K562 (cell line): ENCODE measurements around the gene NFATC2. TPM values are rescaled to one million over a fixed set of nuclear protein-coding genes. Genes with fewer than 3 reads are reported as not detected.

Experiments used
- ATAC-seq: fragments of 200-7000 bp; cut with Tn5 transposase; 3 replicates; pipeline ENCODE4 v1.9.1; 2020; ENCODE audit warnings: moderate library complexity
- BruUV-seq: library from RNA; stranded (reverse); fragments of 400-500 nt; replicated peaks from 2 replicates; lab custom pipeline; 2021; lab: Mats Ljungman, UMichigan
- CTCF ChIA-PET: fragments of 300-600 bp; formaldehyde crosslinking; extraction: SDS; loops from one replicate; lab custom pipeline; 2021; ENCODE audit warnings: low intra/inter-chr PET ratio; lab: Yijun Ruan, JAX
- POLR2A ChIA-PET: fragments of 300-600, 350-650 bp; sonication (Branson Sonifier 250); formaldehyde crosslinking; extraction: SDS; loops from one replicate; lab custom pipeline; 2021; ENCODE audit warnings: antibody characterized with exemption, inconsistent platforms; lab: Yijun Ruan, JAX
- DNase-seq, 4 experiments: peaks; one replicate each; pipeline versions ENCODE4 v3.0.0 to v3.0.0-alpha.2; 2011 to 2018; ENCODE audit warnings: low spot score in 3 of 4, mixed read lengths in 3 of 4; ENCODE audit errors: extremely low read depth in 1 of 4
- FAIRE-seq: peaks from 2 replicates; lab custom pipeline; 2011; peaks lifted over from hg19 to GRCh38; lab: Jason Lieb, UNC
- H2AFZ ChIP-seq: 2 replicates; pipeline ENCODE4 v1.6.0; 2011; ENCODE audit warnings: low read depth, low read length, control low read depth, inconsistent platforms
- H3K27ac ChIP-seq: fragments of 200-600 bp; 3 replicates; pipeline ENCODE4 v1.8.0; 2011; ENCODE audit warnings: low read depth, mild to moderate bottlenecking, control low read depth, inconsistent platforms, low read length, moderate library complexity, mixed read lengths; ENCODE audit errors: extremely low read depth
- H3K27me3 ChIP-seq, 2 experiments: fragments of 300-600 bp in 1 of 2; 2 replicates in 1 of 2; 3 replicates in 1 of 2; pipeline versions ENCODE4 v1.6.0 to v1.8.0; 2011; ENCODE audit warnings: inconsistent platforms in 2 of 2, low read length in 2 of 2, mild to moderate bottlenecking in 1 of 2, mixed read lengths in 1 of 2, moderate library complexity in 1 of 2; ENCODE audit not compliant: control insufficient read depth in 2 of 2, insufficient read depth in 2 of 2
- H3K36me3 ChIP-seq: fragments of 300-600 bp; 3 replicates; pipeline ENCODE4 v1.8.0; 2011; ENCODE audit warnings: mild to moderate bottlenecking, low read length, inconsistent platforms; ENCODE audit not compliant: control insufficient read depth, insufficient read depth
- H3K4me1 ChIP-seq, 2 experiments: fragments of 200-600 bp in 1 of 2; replicated peaks in 1 of 2; 2 replicates in 1 of 2; 3 replicates in 1 of 2; pipeline versions ENCODE4 v1.5.1 to v1.8.0; 2011; ENCODE audit warnings: inconsistent platforms in 2 of 2, low read length in 2 of 2, mild to moderate bottlenecking in 1 of 2, mixed read lengths in 1 of 2, moderate library complexity in 1 of 2; ENCODE audit not compliant: control insufficient read depth in 2 of 2, insufficient read depth in 2 of 2
- H3K4me2 ChIP-seq: 2 replicates; pipeline ENCODE4 v1.6.1; 2011; ENCODE audit warnings: low read length, control low read depth, inconsistent platforms, mixed read lengths; ENCODE audit not compliant: insufficient read depth
- H3K4me3 ChIP-seq: fragments of 200-600 bp; sonication (generic), shearing (Covaris generic); 2 replicates; pipeline ENCODE4 v1.5.1; 2016; ENCODE audit warnings: control low read depth, inconsistent platforms
- H3K79me2 ChIP-seq: fragments of 200-600 bp; 3 replicates; pipeline ENCODE4 v1.8.0; 2011; ENCODE audit warnings: low read length, inconsistent platforms; ENCODE audit not compliant: control insufficient read depth, insufficient read depth
- H3K9ac ChIP-seq, 2 experiments: 2 replicates each; pipeline versions ENCODE4 v1.6.0 to v1.6.1; 2011; ENCODE audit warnings: low read depth in 2 of 2, low read length in 2 of 2, control low read depth in 1 of 2, inconsistent platforms in 1 of 2, mild to moderate bottlenecking in 1 of 2, mixed read lengths in 1 of 2; ENCODE audit not compliant: insufficient read depth in 1 of 2
- H3K9me1 ChIP-seq: one replicate; pipeline ENCODE4 v1.6.0; 2011; ENCODE audit warnings: inconsistent platforms, mild to moderate bottlenecking, low read length, moderate library complexity; ENCODE audit not compliant: control insufficient read depth, insufficient read depth
- H3K9me3 ChIP-seq: replicated peaks from 2 replicates; pipeline ENCODE4 v1.5.1; 2011; ENCODE audit warnings: low read depth, low read length, inconsistent platforms; ENCODE audit not compliant: control insufficient read depth, insufficient read depth
- H4K20me1 ChIP-seq: replicated peaks from 2 replicates; pipeline ENCODE4 v1.6.1; 2011; ENCODE audit warnings: low read length, inconsistent platforms, mixed read lengths; ENCODE audit not compliant: control insufficient read depth, insufficient read depth
- ADNP ChIP-seq: fragments of 200-800 bp; sonication (Bioruptor generic); IDR thresholded peaks from 2 replicates; pipeline ENCODE4 v1.6.1; 2016; ENCODE audit warnings: missing genetic modification characterization, missing compliant biosample characterization
- BCOR ChIP-seq: fragments of 450-650 bp; IDR thresholded peaks from 2 replicates; pipeline ENCODE4 v1.6.1; 2016
- HNRNPUL1 ChIP-seq: fragments of 200-400 bp; formaldehyde crosslinking; IDR thresholded peaks from 2 replicates; pipeline ENCODE4 v1.6.1; 2017; ENCODE audit warnings: low read length
- KDM1A ChIP-seq, 2 experiments: fragments of 450-650 bp; IDR thresholded peaks; 2 replicates each; pipeline ENCODE4 v1.6.1; 2016; ENCODE audit warnings: mild to moderate bottlenecking in 2 of 2
- PHF8 ChIP-seq: fragments of 200-600 bp; sonication (generic); IDR thresholded peaks from 2 replicates; pipeline ENCODE4 v1.6.1; 2012; ENCODE audit warnings: mixed run types, mild to moderate bottlenecking, inconsistent platforms, low read length, moderate library complexity, borderline replicate concordance
- RBM25 ChIP-seq: fragments of 200-400 bp; formaldehyde crosslinking; IDR thresholded peaks from 2 replicates; pipeline ENCODE4 v1.6.1; 2018; ENCODE audit warnings: low read length, low read depth, moderate library complexity; ENCODE audit not compliant: severe bottlenecking
- SMARCC2 ChIP-seq: fragments of 450-650 bp; IDR thresholded peaks from 2 replicates; pipeline ENCODE4 v1.6.1; 2017; ENCODE audit warnings: antibody characterized with exemption, moderate library complexity, mild to moderate bottlenecking, low read depth
- ZKSCAN1 ChIP-seq: fragments of 150-350 bp; IDR thresholded peaks from 2 replicates; pipeline ENCODE4 v1.6.1; 2016; ENCODE audit warnings: low read depth, low read length
- ZNF766 ChIP-seq: fragments of 200-800 bp; sonication (Bioruptor generic); conservative IDR thresholded peaks from 2 replicates; pipeline ENCODE4 v1.6.1; 2016; ENCODE audit warnings: missing genetic modification characterization, missing compliant biosample characterization
- WGBS: fragments of 100-300 bp; shearing (Covaris generic); methylation state at CpG from one replicate; pipeline ENCODE4 v1.1.6; 2016; ENCODE audit warnings: low coverage, mixed read lengths; ENCODE audit not compliant: insufficient coverage; ENCODE audit errors: missing lambda C conversion rate; 5-methylcytosine and 5-hydroxymethylcytosine counted together
- in situ Hi-C: fragments of 300-500 bp; cut with MboI; formaldehyde crosslinking; loops from 4 replicates; pipeline ENCODE4 v1.15.0; 2018; ENCODE audit warnings: inconsistent platforms, mixed read lengths
- intact Hi-C: fragments of 100-400 bp; cut with micrococcal nuclease; formaldehyde crosslinking; loops from 2 replicates; pipeline ENCODE4 v1.14.2; 2022
- polyA plus RNA-seq, 8 experiments: library from polyadenylated mRNA; depleted of rRNA in 4 of 8; stranded (reverse) in 5 of 8; unstranded in 3 of 8; fragments of >200 nt; fragmentation: Nextera tagmentation in 2 of 8; fragmentation: Illumina TruSeq in 1 of 8; extraction: Ambion mirVana in 2 of 8; extraction: Trizol in 1 of 8; gene quantifications; 2 replicates each; pipeline versions ENCODE4 v1.2.1 to v1.2.3, GENCODE V29; 2011 to 2014; ENCODE audit warnings: inconsistent platforms in 1 of 8, missing spikeins in 1 of 8
- total RNA-seq, 7 experiments: library from RNA; depleted of rRNA in 6 of 7; stranded (reverse); fragments of >200 nt in 6 of 7; fragmentation: Illumina TruSeq in 2 of 7; extraction: Trizol in 2 of 7; gene quantifications; 2 replicates each; pipeline versions ENCODE4 v1.2.1 to v1.2.3, GENCODE V29; 2011 to 2021; ENCODE audit warnings: low replicate concordance in 1 of 7

Gene NFATC2
- total and polyA plus RNA-seq, 9 of the 15 experiments (the other 6 are each of a cell fraction or from before 2014, with no cell fraction given), result 1.9 to 11.2 (median 3.0) TPM

DNA sequence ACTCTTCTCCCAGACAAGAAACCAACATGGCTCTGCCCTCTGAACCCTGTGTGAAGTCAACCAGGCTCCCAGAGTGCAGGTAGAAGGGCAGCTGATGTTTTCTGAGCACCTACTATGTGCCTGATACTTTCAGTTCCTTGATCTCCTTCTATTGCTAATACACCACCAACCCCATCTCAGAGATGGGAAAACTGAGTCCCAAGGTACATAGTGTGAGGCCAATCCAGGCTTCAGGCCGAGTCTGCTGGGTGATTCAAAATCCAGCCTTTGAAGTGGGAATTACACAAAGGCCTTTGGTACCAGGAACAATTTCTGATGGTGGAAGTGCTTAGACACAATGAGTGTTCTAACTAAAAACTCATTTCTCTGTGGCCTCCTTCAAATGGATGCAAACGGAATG lies 96.3 kb downstream of the NFATC2 start:
- CTCF ChIA-PET, result no interaction called here
- DNase-seq, result no peak
- no TSS peak for BruUV-seq
- H3K79me2 ChIP-seq, result no peaks in the 10 kb centered on the region
- 84% methylated on average over 2 of the region's 2 CpGs for WGBS
- H3K4me1 ChIP-seq, result peaks cover 0 to 7% of the 10 kb centered on the region in 2 experiments; a peak in 2 of 5 replicates
- H3K9me1 ChIP-seq, result no peaks in the 10 kb centered on the region
- intact Hi-C loops, result no loop called here
- H2AFZ ChIP-seq, result no peak overlapping the region
- no peak for ATAC-seq
- no peaks in the 10 kb centered on the region for H3K27me3 ChIP-seq
- no peaks in the 10 kb centered on the region for H4K20me1 ChIP-seq
- H3K9me3 ChIP-seq, result no peaks in the 10 kb centered on the region
- no peak overlapping the region for H3K4me3 ChIP-seq
- peak; percentile 83; the same call in 1 of the 2 replicates for TF ChIP-seq ZKSCAN1
- TF ChIP-seq HNRNPUL1, result no peak
- TF ChIP-seq PHF8, result no peak
- peak; percentile 73 for TF ChIP-seq BCOR
- TF ChIP-seq RBM25, result peak; percentile 73
- peak in 1 of 2 experiments; percentile 56; a peak in 1 of 4 replicates for TF ChIP-seq KDM1A (IDR thresholded peaks at IDR 0.05)
- peak; percentile 39; the same call in 1 of the 2 replicates for TF ChIP-seq ADNP (tag)
- TF ChIP-seq, all 486 proteins: peak for 5
- Histone ChIP-seq H3K27ac (no peak overlapping the region), H3K9ac (no peak overlapping the region), H3K4me2 (no peak overlapping the region), H3K36me3 (peaks cover 28% of the 10 kb centered on the region)
- POLR2A ChIA-PET, result interaction anchor here (1.4 kb wide), 1 partner anchor 9 kb away, joined by 4 read pairs; no protein-coding TSS in a partner anchor
- in situ Hi-C loops, result no loop called here
- FAIRE-seq, result no peak

- FAIRE-seq (no peak), ATAC-seq (no peak), DNase-seq (no peak)
- BruUV-seq, result no TSS peak
- peaks cover 0 to 7% of the 10 kb centered on the region in 2 experiments; a peak in 2 of 5 replicates for H3K4me1 ChIP-seq
- H3K4me2 ChIP-seq, result no peak overlapping the region
- H3K4me3 ChIP-seq, result no peak overlapping the region
- H3K9ac ChIP-seq, result no peak overlapping the region
- no peaks in the 10 kb centered on the region for H3K27me3 ChIP-seq
- no peak for TF ChIP-seq ZNF766 (CRISPR knock-in tag)
- TF ChIP-seq SMARCC2, result no peak
- peak; percentile 90 for TF ChIP-seq ZKSCAN1
- in situ Hi-C loops (no loop called here), intact Hi-C loops (no loop called here)
- CTCF ChIA-PET, result no interaction called here
- no peaks in the 10 kb centered on the region for H3K9me1 ChIP-seq
- POLR2A ChIA-PET, result interaction anchor here (0.5 to 0.9 kb wide), 2 partner anchors 14 to 135 kb away, joined by 3 read pairs; no protein-coding TSS in a partner anchor
- H3K9me3 ChIP-seq, result no peaks in the 10 kb centered on the region
- 80% methylated on average over 8 of the region's 8 CpGs for WGBS
- no peak overlapping the region for H2AFZ ChIP-seq
- H4K20me1 ChIP-seq, result no peaks in the 10 kb centered on the region
- H3K79me2 ChIP-seq, result no peaks in the 10 kb centered on the region
- H3K27ac ChIP-seq, result no peak overlapping the region
- peaks cover 30% of the 10 kb centered on the region for H3K36me3 ChIP-seq
Measured at GRCh38 chr20:51445591-51445990, 96.9 kb downstream of the NFATC2 start.
